ENCODE measurements around the gene HOXB4. TPM values are rescaled to one million over a fixed set of nuclear protein-coding genes. Genes with fewer than 3 reads are reported as not detected.

Gene HOXB4
- total RNA-seq, 1 experiment from 2014 or later: 0.20 TPM

GRCh38 chr17:48589831-48590606, 11.9 kb upstream of the HOXB4 start, which contains the start of gene HOXB3:
Gene HOXB3 (minus strand): TSS chr17:48590241. CDS start chr17:48552474, 37,767 bp downstream.
- DNase-seq (ENCODE audit: low read depth): no peak

GRCh38 chr17:48589060-48589830, 11.1 kb upstream of the HOXB4 start:
- no peak for DNase-seq (ENCODE audit: low read depth)

- no peak for DNase-seq (ENCODE audit: low read depth)
Measured at GRCh38 chr17:48588528-48588927, 10.4 kb upstream of the HOXB4 start.

- no peak for DNase-seq (ENCODE audit: low read depth)
Measured at GRCh38 chr17:48588074-48588415, 9.9 kb upstream of the HOXB4 start.

- DNase-seq (ENCODE audit: low read depth): no peak
Measured at GRCh38 chr17:48587276-48588073, 9.3 kb upstream of the HOXB4 start.

GRCh38 chr17:48586355-48587258, 8.5 kb upstream of the HOXB4 start:
- DNase-seq (ENCODE audit: low read depth): no peak

GRCh38 chr17:48584223-48584741, 6.1 kb upstream of the HOXB4 start:
- peak; percentile 67 for DNase-seq (ENCODE audit: low read depth)

- no peak for DNase-seq (ENCODE audit: low read depth)
Measured at GRCh38 chr17:48583708-48584222, 5.6 kb upstream of the HOXB4 start.

- no peak for DNase-seq (ENCODE audit: low read depth)
Measured at GRCh38 chr17:48582750-48583069, 4.6 kb upstream of the HOXB4 start.

- DNase-seq (ENCODE audit: low read depth): no peak
Measured at GRCh38 chr17:48579760-48580554, 1.8 kb upstream of the HOXB4 start.

GRCh38 chr17:48579471-48579759, 1.3 kb upstream of the HOXB4 start:
- no peak for DNase-seq (ENCODE audit: low read depth)

- no peak for DNase-seq (ENCODE audit: low read depth)
Measured at GRCh38 chr17:48578616-48579470, 693 bp upstream of the HOXB4 start.

GRCh38 chr17:48577330-48577945, 712 bp downstream of the HOXB4 start:
- DNase-seq (ENCODE audit: low read depth): peak; percentile 72

- DNase-seq (ENCODE audit: low read depth): peak; percentile 91
Measured at GRCh38 chr17:48576479-48577309, 1.5 kb downstream of the HOXB4 start.

GRCh38 chr17:48575673-48576478, 2.3 kb downstream of the HOXB4 start:
- DNase-seq (ENCODE audit: low read depth): peak; percentile 77

- peak; percentile 70 for DNase-seq (ENCODE audit: low read depth)
Measured at GRCh38 chr17:48575066-48575582, 3.0 kb downstream of the HOXB4 start.
